ENCODE measurements around the gene ZBTB7C. TPM values are rescaled to one million over a fixed set of nuclear protein-coding genes. Genes with fewer than 3 reads are reported as not detected.

The ZBTB7C gene
- total RNA-seq, 1 donor from 2014 or later = 0.15 TPM

- no peak overlapping the region for H3K4me2 ChIP-seq
- no peaks in the 10 kb centered on the region for H3K9me3 ChIP-seq (ENCODE audit: low read depth)
- no peak overlapping the region for H3K9ac ChIP-seq
- no peaks in the 10 kb centered on the region for H3K36me3 Mint-ChIP-seq
- TF ChIP-seq CTCF (IDR thresholded peaks at IDR 0.05) (no peak), EZH2phosphoT487 (IDR thresholded peaks at IDR 0.05) (no peak), EZH2 (IDR thresholded peaks at IDR 0.05) (no peak)
- peaks cover 12% of the 10 kb centered on the region for H3K4me1 Mint-ChIP-seq
- no peak overlapping the region for H3K27ac Mint-ChIP-seq
- no peaks in the 10 kb centered on the region for H4K20me1 ChIP-seq (ENCODE audit: low read depth)
- H3K9me3 Mint-ChIP-seq = no peaks in the 10 kb centered on the region
- no peaks in the 10 kb centered on the region for H3K27me3 ChIP-seq
- H3F3A ChIP-seq (ENCODE audit: low read depth) = no peaks in the 10 kb centered on the region
- no peaks in the 10 kb centered on the region for H3K36me3 ChIP-seq
- H3K27me3 Mint-ChIP-seq (ENCODE audit: insufficient read depth, low read depth) = peaks cover 13% of the 10 kb centered on the region
- no peak for DNase-seq (ENCODE audit: low spot score)
- no peak overlapping the region for H2AFZ ChIP-seq (replicated peaks)
- no peak overlapping the region for H3K4me3 Mint-ChIP-seq
- no peak overlapping the region for H3K4me3 ChIP-seq
- H3K27ac ChIP-seq = no peak overlapping the region
- H3K4me1 ChIP-seq = no peaks in the 10 kb centered on the region
- no peaks in the 10 kb centered on the region for H3K79me2 ChIP-seq (ENCODE audit: low read depth)
These were observed 357.0 kb downstream of the ZBTB7C start for GRCh38 chr18:48051945-48052840.

GRCh38 chr18:48050176-48050575 lies 359.0 kb downstream of the ZBTB7C start:
- no peak overlapping the region for H3K27ac Mint-ChIP-seq
- TF ChIP-seq EZH2phosphoT487 (IDR thresholded peaks at IDR 0.05) (no peak), EZH2 (IDR thresholded peaks at IDR 0.05) (no peak), CTCF (IDR thresholded peaks at IDR 0.05) (no peak)
- H3K9me3 Mint-ChIP-seq = peaks cover 2% of the 10 kb centered on the region
- no peak for DNase-seq (ENCODE audit: low spot score)
- H3K9ac ChIP-seq = no peak overlapping the region
- no peaks in the 10 kb centered on the region for H4K20me1 ChIP-seq (ENCODE audit: low read depth)
- no peaks in the 10 kb centered on the region for H3K36me3 ChIP-seq
- no peaks in the 10 kb centered on the region for H3F3A ChIP-seq (ENCODE audit: low read depth)
- H3K4me3 Mint-ChIP-seq = no peak overlapping the region
- no peak overlapping the region for H3K4me2 ChIP-seq
- no peaks in the 10 kb centered on the region for H3K79me2 ChIP-seq (ENCODE audit: low read depth)
- no peaks in the 10 kb centered on the region for H3K36me3 Mint-ChIP-seq
- no peaks in the 10 kb centered on the region for H3K4me1 ChIP-seq
- H3K4me1 Mint-ChIP-seq = peaks cover 16% of the 10 kb centered on the region
- H3K27me3 ChIP-seq = no peaks in the 10 kb centered on the region
- peaks cover 13% of the 10 kb centered on the region for H3K27me3 Mint-ChIP-seq (ENCODE audit: insufficient read depth, low read depth)
- H3K4me3 ChIP-seq = no peak overlapping the region
- no peak overlapping the region for H3K27ac ChIP-seq
- no peaks in the 10 kb centered on the region for H3K9me3 ChIP-seq (ENCODE audit: low read depth)
- no peak overlapping the region for H2AFZ ChIP-seq (replicated peaks)

GRCh38 chr18:48049757-48050156 lies 359.4 kb downstream of the ZBTB7C start:
- H3K27ac Mint-ChIP-seq = no peak overlapping the region
- Histone ChIP-seq H3K4me2 (no peak overlapping the region), H4K20me1 (ENCODE audit: low read depth) (no peaks in the 10 kb centered on the region), H3K4me1 (no peaks in the 10 kb centered on the region), H3K9me3 (ENCODE audit: low read depth) (no peaks in the 10 kb centered on the region), H3F3A (ENCODE audit: low read depth) (no peaks in the 10 kb centered on the region), H3K27ac (no peak overlapping the region), H3K36me3 (no peaks in the 10 kb centered on the region), H2AFZ (replicated peaks) (no peak overlapping the region), H3K27me3 (no peaks in the 10 kb centered on the region), H3K79me2 (ENCODE audit: low read depth) (no peaks in the 10 kb centered on the region), H3K4me3 (no peak overlapping the region), H3K9ac (no peak overlapping the region)
- H3K36me3 Mint-ChIP-seq = no peaks in the 10 kb centered on the region
- peaks cover 12% of the 10 kb centered on the region for H3K27me3 Mint-ChIP-seq (ENCODE audit: insufficient read depth, low read depth)
- no peak overlapping the region for H3K4me3 Mint-ChIP-seq
- DNase-seq (ENCODE audit: low spot score) = no peak
- no peak for TF ChIP-seq EZH2phosphoT487 (IDR thresholded peaks at IDR 0.05)
- TF ChIP-seq CTCF (IDR thresholded peaks at IDR 0.05) = no peak
- TF ChIP-seq EZH2 (IDR thresholded peaks at IDR 0.05) = no peak
- H3K4me1 Mint-ChIP-seq = peaks cover 15% of the 10 kb centered on the region
- peaks cover 2% of the 10 kb centered on the region for H3K9me3 Mint-ChIP-seq
